Raji (cell line): ENCODE results near the gene ARMC2.

ENCODE experiments used
- POLR2A ChIP-seq: IDR thresholded peaks from 2 replicates; pipeline ENCODE4 v1.6.1; 2011; ENCODE audit warnings: low read depth, low read length, control low read depth; ENCODE audit not compliant: insufficient read depth

Gene ARMC2, protein sequence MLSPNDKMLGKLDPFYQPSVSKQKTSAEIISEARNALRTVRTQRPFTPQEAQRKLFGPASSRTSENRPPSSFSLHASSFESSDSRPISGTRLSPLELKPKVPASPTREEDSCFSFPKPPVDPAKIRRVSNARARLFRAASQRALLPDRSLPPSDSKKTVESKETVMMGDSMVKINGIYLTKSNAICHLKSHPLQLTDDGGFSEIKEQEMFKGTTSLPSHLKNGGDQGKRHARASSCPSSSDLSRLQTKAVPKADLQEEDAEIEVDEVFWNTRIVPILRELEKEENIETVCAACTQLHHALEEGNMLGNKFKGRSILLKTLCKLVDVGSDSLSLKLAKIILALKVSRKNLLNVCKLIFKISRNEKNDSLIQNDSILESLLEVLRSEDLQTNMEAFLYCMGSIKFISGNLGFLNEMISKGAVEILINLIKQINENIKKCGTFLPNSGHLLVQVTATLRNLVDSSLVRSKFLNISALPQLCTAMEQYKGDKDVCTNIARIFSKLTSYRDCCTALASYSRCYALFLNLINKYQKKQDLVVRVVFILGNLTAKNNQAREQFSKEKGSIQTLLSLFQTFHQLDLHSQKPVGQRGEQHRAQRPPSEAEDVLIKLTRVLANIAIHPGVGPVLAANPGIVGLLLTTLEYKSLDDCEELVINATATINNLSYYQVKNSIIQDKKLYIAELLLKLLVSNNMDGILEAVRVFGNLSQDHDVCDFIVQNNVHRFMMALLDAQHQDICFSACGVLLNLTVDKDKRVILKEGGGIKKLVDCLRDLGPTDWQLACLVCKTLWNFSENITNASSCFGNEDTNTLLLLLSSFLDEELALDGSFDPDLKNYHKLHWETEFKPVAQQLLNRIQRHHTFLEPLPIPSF

DNA sequence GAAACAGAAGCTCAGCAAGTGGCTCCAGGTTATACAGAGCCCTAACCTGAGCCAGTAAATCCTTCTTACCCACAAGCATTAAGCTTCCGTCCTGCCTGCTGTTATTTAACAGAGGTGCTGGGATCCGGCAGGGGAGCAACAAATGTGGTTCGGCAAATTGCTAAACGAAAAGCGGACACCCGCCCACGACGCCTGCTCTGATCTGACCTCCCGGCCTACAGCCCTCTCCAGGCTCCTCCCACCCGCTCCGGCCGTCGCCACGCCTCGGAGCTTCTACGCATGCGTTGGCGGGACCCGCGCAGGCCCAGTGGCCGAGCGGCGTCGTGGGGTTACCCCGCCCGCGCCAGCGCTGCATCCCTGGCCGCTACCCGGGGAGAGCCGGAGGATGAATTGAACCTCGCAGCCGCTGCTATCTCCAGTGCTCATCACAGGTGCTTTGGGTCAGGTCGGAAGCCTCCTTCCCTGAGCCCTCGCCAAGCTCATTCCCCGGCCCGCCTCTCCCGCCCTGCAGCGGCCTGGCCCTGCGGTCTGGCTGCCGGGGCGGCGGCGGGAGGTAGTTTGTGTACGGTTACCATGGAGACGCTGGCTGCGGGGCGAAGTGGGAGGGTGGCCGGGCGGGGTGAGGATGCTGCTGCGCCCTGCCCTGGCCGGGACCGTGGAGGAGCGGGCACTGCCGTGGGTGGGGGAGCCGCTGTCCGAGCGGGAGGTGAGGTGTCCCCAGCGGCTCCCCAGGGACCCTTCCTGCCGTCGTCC, at the start of gene ARMC2:
TSS of gene ARMC2 (plus strand) at position 307 of the 753 bp plus-strand sequence. CDS start 5,846 bp downstream, outside the sequence.
- peak; percentile 96 for TF ChIP-seq POLR2A

DNA sequence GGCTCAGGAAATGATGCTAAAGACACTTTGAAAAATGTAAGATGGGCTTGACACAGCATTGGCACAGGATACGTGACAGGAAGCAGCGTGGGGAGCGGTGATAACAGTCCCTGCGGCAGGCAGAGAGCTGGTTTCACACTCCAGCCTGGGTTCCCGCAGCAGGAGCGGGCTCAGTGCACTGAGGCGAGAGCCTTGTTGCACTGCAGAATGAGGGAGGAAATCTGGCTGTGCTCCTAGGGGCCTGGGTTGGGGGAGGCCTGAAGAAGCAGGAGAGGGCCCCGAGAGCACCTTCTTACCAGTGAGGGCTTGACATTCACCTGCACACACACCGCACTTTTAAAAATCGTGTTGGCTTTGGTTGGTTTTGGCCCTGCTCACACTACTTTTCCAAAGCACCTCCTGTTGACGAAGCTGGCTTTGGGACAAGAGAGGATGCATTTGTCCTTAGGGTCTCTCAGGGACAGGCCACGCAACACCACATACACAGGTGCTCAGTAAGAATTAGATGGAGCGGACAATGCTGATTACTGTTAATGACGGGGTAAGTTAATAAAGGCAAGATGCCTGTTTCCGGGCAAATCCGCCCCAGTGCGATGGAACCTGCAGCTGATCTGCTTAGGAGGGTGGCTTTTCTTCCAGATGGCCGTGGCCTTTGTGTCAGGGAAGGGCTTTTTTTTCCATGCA, 49.4 kb upstream of the ARMC2 start:
- no peak for TF ChIP-seq POLR2A

DNA sequence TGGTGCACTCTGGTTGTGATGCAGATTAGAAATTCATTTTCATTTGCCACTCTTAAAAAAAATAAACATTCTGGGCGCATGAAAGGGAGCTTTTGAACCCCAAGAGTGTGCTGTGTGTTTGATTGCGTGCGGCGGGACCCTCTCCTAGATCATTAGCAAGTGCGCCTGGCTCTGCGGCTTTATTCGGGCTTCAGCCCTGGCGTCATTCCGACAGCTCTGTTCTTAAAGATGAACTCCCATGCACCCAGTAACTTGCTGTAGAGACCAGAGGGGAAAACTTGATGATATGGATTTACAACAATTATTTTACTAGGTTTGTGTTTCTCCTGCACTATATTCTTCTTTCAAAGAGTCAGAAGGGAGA, 48.9 kb upstream of the ARMC2 start:
- TF ChIP-seq POLR2A, result no peak

DNA sequence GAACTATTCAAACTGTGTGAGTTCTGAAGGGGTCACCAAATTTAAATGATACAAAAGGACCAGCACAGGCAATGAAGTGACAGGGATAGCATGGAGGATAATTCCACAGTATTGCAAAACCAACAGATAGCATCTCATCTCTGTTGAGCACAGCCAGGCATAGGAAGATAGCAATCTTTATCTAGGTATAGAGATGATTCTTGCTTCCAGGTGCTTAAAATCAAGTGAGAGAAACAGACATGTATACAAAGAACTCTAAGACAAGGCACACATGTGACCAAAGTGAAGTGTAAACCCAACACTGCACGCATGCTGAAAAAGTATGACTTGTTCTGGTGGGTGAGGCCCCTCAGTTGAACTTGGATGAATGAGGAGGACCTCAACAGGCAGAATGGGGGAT, 48.4 kb upstream of the ARMC2 start:
- TF ChIP-seq POLR2A, result no peak

DNA sequence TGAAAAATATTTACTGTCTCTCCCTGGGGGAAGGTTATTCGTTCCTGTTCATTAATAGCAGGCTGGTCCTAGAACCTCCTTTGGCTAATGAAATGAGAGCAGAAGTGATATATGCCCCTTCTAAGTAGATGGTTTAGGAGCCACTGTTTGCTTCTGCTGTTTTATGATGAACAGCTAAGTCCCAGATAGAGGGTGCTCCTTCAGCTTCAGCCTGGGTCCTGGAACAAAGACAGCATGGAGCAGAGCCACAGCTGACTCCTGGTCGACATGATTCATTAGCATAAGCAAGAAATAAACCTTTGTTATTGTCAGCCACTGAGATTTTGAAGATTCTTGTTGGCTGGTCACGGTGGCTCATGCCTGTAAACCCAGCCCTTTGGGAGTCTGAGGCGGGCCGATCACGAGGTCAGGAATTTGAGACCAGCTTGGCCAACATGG, 47.8 kb upstream of the ARMC2 start:
- TF ChIP-seq POLR2A, result no peak

DNA sequence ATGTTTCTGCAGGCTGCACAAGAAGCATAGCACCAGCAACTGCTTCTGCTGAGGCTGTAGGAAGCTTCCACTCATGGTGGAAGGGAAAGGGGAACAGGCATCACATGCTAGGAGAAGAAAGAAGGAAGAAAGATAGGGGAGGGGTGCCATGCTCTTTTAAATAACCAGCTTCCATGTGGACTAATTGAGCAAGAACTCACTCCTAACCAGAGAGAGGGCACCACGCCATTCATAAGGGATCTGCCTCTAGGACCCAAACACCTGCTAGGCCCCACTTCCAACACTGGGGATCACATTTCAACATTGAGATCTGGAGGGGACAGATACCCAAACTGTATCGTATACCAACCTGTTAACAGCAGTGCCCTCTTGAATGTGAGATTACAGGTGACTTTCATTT, 46.9 kb upstream of the ARMC2 start:
- TF ChIP-seq POLR2A, result no peak

DNA sequence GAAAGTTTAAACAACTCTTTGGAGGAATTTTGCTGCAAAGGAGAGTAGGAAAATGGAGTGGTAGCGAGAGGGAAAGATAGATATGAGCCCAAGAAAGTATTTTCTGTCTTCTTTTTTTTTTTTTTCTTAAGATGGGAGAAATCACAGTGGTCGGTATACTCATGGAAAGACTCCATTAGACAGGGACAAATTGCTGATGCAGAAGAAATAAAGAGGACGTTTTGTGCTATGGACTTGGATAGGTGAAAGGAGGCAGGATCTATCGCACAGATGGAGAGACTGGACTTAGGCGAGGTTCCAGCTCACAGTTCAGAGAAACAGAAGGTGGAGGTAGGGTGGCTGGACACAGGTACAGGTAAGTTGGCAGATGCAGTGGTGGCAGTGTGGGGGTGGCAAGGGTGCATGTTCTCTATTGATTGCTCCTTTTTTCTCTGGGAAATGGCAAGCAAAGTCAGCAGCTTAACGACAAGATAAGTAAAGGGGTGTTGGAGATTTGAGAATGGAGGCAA, 44.2 kb upstream of the ARMC2 start:
- TF ChIP-seq POLR2A, result no peak

DNA sequence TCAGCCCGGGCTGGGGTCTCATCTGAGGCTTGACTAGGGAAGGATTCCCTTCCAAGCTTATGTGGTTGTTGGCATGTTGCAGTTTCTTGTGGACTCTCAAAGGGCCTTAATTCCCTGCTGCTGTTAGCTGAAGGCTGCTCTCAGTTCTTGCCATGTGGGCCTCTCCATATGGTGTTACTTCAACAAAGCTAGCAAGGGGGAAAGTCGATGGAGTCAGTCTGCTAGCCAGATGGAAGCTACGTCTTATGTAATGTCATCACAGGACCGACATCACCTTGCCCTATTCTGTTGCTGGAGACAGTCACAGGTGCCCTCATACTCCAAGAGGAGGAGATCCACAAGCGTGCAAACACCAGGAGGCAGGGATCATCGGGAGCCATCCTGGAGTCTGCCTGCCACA, 43.3 kb upstream of the ARMC2 start:
- TF ChIP-seq POLR2A, result no peak

DNA sequence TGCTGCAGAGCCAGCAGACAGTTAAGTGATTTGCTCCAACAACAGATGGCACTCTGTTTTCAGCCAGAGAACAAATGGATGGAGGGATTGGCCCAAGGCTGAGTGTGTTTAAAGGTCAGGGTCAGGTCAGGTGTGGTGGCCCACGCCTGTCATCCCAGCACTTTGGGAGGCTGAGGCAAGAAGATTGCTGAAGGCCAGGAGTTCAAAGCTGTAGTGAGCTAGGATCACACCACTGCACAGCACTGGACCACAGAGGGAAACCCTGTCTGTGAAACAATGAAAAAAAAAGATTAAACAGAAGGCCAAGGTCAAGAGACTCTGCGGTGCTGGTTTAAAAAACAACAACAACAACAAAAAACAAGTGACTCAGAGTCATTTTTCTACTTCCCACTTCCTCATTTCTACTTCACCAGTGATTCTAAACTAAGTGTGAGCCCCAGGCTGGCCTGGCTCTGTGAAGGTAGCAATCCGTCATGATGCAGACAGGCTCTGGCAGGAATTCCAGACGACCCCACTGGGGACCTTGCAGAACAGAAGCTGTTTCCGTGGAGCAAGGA, 42.5 kb upstream of the ARMC2 start:
- TF ChIP-seq POLR2A, result no peak

DNA sequence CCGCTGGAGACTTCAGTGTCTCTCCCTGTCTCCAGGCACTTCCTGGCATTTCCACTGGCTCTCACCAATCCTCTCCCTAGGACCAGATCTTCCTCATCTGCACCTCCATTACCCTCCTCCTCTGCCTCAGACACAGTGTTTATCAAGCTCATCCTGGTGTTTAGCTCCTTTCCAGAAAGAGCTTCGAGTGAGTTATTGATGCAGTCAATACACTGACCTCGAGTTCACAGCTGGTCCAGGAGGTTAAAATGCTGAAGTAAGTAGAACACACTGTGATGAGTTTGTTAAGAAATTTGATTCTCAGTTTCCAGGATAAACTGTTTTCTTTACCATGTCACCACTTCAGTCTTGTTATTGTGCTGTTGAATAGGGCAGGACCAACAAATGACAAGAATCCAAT, 42.1 kb upstream of the ARMC2 start:
- TF ChIP-seq POLR2A, result no peak

DNA sequence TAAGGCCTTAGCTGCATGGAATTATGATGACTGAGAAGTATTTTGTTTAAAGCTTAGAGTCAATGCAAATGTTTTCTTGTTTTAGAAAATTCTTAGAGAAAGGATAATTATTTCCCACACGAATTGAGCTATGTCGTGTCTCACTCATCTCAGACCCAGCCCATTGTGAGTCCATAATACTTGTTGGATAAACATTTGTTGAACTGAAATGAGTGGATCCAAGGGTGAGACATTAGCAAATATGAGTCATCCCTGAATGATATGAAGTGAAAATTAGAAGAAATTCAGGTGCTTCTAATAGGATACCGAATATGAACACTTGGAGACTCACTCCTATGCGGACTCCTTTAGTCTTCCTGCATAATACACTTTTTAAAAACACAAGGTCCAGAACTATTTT, 41.6 kb upstream of the ARMC2 start:
- no peak for TF ChIP-seq POLR2A

DNA sequence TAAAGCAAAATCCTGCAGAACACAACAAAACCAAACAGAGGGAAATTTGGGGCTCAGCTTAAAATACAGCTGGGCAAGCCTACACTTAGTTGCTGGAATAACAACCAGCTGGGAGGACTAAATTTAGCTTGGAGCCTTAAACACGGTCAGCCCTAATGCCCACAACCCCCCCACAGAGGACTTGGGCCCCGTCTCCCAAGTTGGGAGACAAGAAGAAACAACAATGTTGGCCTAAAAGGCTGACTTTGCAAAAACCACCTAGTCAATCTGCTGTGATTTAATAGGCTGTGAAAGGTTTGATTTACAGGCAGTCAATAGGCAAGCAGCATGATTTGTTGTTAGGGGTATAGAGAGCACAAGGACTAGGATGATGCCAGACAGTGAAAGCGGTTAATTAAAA, 40.3 kb upstream of the ARMC2 start:
- TF ChIP-seq POLR2A, result no peak

DNA sequence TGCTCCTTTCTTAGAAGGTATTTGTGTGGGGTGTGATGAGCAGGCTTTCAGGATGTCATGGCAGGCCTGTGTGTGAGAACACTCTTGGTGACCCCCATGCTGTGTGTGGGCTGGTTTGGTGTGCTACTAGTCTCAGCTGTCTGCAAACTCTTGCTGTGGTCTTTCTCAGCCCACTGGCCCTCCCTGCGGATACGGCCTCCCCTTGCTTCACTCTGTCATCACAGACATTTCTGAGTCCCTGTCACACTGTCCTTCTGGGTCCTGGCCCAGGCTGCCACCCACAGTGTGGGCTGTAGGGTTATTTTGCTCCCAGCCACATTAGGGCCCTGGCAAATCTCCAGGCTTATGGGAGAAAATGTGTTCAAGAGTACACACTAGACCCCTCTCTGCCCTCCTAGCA, 39.0 kb upstream of the ARMC2 start:
- no peak for TF ChIP-seq POLR2A

DNA sequence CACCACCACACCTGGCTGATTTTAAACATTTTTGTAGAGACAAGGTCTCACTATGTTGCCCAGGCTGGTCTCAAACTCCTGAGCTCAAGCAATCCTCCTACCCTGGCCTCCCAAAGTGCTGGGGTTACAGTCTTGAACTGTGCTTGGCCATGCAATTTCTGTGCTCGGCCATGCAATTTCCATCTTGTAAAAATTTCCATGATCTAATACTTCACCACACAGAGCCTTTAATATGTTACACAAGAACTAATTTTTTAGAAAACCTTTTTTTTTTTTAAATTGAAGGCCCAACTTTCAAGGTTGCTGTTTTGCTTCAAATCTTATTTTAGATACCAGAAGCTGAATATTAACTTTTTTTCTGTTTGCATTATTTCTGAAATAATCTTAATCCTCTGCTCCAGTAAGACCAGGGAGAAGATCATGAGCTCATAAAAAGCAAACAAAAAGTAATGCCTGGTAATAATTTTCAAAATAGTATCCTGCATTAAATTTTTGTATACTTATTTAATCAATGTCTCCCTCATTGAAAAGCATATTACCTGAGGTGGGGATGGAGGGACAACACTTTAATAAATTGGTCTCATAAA, 38.1 kb upstream of the ARMC2 start:
- no peak for TF ChIP-seq POLR2A
